GM21528 (cell line): ENCODE measurements around the gene CDKN1C.

Experiments
- ATAC-seq: cut with Tn5 transposase; IDR thresholded peaks from one replicate; pipeline ENCODE4 v1.9.1; 2021; ENCODE audit warnings: mild to moderate bottlenecking, moderate library complexity; ENCODE audit not compliant: unreplicated experiment, low FRiP score

CDKN1C gene

DNA sequence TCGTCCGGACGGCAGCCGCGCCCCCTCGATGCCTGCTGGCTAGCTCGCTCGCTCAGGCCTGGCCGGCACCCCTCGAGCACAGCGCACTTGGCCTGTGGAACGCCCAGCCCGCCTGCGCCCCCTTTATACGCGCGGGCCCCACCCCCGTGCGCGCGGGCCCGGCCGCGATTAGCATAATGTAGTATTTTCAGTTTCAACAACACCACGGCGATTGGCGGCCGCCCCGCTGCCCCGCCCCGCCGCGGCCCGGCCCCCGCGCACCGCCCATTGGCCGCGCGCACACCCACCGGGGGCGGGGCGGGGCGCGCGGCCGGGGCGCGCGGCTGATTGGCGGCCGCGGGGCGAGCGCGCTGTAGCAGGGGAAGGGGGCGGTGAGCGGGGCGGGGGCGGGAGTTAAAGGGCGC, at the start of gene CDKN1C:
Gene CDKN1C, minus strand, starts transcription at position 98 of the 404 bp plus-strand sequence. CDS start 319 bp downstream, outside the sequence.
- ATAC-seq, result peak; percentile 73

- no peak for ATAC-seq
These were observed 49.1 kb upstream of the CDKN1C start for GRCh38 chr11:2934611-2935239.

GRCh38 chr11:2934021-2934550, 48.5 kb upstream of the CDKN1C start:
- ATAC-seq, result no peak

- ATAC-seq, result no peak
These were observed 47.9 kb upstream of the CDKN1C start for GRCh38 chr11:2933375-2934020.

DNA sequence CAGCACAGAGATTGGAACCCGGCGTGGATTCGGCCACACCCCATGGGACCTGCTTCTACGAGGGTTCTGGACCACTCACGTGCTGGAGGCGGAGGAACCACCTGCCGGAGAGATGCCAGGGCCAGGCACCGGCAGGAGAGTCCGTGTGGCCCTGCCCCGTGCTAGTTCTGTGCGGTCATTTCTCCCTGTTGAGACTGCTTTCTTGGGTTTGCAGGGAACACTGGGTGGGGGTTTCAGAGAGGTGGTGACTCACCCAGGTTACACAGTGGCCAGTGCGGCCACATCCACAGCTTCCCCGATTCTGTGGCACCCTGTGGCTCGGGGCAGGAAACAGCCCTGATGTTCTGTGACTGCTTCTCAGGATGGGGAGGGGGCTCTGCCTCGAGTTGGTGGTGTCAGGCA, 47.3 kb upstream of the CDKN1C start:
- no peak for ATAC-seq

- no peak for ATAC-seq
These were observed 46.5 kb upstream of the CDKN1C start for GRCh38 chr11:2931771-2932738.

- no peak for ATAC-seq
These were observed 45.8 kb upstream of the CDKN1C start for GRCh38 chr11:2931420-2931746.

- ATAC-seq, result no peak
These were observed 45.3 kb upstream of the CDKN1C start for GRCh38 chr11:2930704-2931419.

DNA sequence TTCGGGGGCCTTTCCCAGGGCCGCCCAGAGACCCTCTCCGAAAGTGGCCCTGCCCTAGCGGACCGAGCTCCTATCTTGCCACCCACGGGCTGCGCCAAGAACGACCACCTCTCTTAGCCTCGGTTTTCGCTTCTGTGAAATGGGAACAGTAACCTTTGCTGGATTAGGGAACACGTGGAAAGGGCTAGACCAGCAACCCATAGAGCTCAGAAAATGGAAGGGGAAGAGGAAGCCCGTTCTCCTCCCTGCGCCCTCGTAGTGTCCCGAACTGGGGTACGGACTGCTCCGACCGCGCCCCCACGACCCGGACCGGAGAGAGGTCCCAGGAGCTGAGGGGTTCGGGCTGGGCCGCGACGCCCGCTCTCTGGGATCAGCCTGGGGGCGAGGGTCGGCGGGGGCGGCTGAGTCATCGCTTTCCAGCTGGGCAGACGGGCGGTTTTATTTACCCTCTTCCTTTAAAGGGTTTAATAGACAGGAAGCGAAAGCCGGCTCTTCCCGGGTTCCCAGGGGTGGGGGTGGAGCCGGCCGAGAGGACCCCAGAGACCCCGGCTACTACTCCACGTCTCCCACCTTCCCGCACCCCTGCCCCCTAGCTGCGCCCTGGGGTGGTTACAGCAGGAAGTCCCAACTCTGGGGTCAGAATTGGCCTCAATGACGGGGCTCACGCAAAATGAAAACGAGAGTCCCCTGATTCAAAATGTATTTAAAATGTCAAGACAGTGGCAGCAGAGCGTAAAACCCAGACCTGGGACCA, 44.6 kb upstream of the CDKN1C start:
- ATAC-seq, result no peak

DNA sequence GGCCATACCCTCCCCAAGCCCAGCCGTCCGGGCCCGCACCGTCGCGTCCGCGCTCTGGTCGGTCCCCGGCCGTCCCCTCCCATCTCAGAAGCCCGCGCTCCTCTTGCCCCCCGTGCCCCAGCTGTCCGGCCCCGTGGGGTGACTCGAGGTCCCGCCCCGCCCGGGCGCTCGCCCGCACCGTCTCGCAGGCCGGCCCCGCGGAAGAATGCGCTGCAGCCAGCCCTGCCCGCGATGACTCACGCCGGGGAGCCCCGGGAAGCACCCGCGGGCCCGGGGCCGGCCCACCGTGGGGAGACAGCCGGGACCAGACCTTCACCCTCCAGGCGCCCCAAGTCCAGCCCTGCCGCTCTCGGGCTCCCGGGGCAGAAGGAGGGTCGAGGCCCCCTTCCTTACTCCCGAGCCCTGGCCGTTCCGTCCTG, 44.0 kb upstream of the CDKN1C start:
- ATAC-seq, result no peak

DNA sequence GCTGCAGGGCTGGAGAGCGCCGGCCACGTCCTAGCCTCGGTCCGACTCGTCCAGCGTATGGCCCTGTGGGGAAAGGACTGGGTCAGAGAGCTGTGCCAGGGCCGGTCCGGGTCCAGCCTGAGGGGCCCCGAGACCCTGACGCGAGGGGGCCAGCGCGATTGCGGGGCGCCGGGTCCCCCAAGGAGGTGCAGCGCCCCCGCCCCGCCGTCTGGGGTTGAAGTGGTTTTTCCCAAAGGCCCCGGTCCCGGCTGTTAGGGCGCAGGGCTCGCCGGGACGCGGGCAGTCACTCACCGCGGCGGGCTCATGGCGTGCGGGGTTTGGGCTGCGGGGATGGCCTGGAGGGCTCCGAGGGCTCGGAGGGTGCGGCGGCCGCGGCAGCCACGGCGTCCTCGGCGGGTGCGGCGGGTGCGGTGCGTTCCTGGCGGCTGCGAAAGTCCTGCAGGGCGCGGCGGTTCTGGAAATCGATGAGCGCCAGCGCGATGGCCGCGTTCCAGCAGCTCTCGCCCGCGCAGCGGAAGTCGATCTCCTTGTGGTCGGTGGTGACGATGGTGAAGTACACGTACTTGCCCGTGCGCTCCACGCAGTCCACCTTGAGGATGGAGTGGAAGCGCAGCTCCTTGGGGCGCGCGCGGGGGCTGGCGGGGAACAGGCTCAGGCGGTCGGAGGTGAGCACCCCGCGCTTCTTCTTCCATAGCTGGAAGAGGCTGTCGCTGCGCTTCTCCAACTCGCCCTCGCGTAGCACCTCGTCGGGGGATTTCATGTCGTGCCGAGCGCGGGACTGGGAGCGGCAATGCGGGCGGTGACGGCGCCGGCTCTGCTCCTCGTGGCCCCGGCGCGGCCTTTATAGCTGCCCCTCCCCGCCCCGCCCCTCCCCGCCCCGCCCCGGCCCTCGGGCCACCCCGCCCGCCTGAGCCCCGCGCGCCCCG, 43.3 kb upstream of the CDKN1C start, which contains the start of gene PHLDA2:
Gene PHLDA2, minus strand, starts transcription at position 816 of the 926 bp plus-strand sequence. Its CDS starts 56 bp downstream, at position 760.
- ATAC-seq, result no peak

DNA sequence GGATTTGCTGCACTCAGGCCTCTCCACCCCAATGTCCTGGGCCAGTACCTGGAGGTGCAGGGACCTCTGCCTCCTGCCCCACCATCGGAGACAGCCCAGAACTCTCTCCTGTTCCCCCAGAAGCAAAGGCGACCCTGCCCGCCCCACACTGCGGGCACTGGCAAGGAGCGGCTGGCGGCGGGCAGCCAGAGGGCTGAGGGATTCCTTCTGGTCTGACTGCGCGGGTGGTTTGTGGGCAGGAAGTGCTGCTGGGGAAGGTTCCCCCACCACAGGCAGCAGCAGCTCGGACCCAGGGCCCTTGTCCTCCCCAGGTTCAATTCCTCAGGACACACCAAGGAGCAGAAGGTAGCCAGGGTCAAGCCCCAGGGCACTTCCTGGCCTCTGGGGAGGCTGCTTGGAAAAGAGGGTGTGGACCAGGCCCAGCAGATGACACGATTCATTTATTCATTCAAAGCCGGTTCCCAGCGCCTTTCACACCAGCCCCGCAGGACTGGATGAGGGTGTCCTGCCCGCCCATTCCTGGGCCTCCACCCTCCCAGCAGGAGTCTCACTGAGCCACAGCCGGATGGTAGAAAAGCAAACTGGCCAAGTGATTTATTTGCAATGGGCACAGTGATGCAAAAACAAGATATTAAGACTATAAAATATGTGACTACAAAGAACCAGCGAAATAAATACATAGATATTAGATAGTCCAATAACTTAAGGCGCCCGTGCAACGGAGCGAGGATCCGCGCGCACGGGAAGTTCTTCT, 42.5 kb upstream of the CDKN1C start:
- ATAC-seq, result no peak

GRCh38 chr11:2927121-2927800, 41.7 kb upstream of the CDKN1C start:
- ATAC-seq, result no peak

GRCh38 chr11:2926611-2927051, 41.1 kb upstream of the CDKN1C start:
- no peak for ATAC-seq

- no peak for ATAC-seq
These were observed 39.5 kb upstream of the CDKN1C start for GRCh38 chr11:2924821-2925675.

DNA sequence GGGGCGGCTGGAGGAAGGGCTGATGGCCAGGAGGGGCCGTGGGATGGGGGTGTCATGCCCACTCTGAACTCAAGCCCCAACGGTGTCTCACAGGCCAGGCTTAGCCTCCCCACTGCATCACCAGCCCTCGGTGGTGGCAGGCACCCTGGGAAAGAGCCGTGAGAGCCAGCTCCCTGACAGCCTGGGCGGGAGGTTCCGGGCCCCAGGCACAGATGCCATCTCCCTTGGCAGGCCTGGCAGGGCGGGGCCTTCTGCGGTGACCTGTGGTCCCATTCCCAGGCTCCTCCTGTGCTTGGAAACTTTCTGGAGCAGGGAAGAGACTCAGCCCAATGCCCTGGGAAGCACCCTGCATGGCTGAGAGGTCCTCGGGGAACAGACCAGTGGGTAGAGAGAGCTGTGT, 38.8 kb upstream of the CDKN1C start:
- ATAC-seq, result no peak
